AG20443 (cell line): ENCODE data around the gene MFNG.
A peak's percentile ranks its signal among the peaks of the same experiment; 100 is the strongest.

Experiments used
- DNase-seq: peaks from one replicate; pipeline ENCODE4 v3.0.0; 2012; ENCODE audit warnings: low spot score, mixed read lengths

MFNG gene

DNA sequence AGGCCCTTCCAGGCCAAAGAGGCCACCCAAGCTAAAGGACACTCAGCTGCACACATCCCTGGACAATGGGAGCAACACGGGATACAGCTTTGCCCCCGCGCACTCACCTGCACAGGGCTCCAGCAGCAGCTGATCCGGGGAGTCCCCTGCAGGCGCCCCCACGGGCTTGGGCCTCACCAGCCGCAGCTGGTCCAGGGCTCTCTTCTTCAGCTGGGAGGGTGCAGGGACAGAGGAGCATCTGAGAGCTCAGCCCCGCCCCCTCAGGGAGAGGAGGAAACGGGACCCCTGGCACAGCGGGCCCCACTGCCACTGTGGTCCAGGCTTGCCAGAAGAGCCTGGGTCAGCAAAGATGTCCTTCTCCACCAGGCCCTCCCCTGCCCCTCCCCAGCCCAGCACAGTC is 7.8 kb upstream of the MFNG start:
- DNase-seq = no peak

DNA sequence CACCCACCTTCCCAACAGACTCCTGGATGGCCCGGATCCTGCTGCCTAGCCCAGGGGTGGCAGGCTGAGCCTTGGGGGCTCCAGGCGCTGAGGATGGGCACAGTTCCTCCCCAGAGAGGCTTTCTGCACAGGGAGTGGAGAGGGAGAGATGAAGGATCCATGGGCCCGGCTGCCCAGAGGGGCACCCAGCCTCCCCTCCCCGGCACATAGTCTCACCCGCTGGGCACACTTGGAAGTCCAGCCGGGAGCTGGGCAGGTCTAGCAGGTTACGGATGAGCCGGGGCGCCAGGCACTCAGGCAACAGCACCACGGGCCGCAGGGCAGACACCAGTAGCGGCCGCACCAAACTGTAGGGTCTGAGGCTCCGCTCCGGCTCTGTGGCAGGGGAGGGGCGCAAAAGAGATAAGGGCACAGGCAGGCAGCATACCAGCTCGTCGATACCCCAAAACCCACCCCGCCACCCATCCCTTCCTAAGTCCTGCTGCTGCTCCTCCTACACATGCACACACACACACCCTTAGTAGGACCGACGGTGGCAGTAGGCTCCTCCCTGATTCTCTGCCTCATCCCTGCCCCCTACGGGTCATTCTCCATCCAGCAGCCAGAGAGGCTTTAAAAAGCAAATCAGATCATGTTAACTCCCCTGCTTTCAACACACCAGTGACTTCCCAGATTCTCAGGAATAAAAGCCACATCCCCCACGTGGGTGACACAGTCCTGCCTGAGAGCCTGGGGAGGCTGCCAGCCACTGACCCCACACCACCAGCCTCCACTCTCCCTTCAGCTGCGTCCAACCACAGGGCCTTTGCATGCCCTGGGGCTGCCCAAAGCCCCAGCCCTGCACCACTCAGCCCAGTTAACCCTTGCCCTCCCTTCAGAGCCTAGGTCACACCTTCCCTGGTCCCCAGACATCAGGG is 6.5 kb upstream of the MFNG start:
- peak; percentile 73 for DNase-seq

DNA sequence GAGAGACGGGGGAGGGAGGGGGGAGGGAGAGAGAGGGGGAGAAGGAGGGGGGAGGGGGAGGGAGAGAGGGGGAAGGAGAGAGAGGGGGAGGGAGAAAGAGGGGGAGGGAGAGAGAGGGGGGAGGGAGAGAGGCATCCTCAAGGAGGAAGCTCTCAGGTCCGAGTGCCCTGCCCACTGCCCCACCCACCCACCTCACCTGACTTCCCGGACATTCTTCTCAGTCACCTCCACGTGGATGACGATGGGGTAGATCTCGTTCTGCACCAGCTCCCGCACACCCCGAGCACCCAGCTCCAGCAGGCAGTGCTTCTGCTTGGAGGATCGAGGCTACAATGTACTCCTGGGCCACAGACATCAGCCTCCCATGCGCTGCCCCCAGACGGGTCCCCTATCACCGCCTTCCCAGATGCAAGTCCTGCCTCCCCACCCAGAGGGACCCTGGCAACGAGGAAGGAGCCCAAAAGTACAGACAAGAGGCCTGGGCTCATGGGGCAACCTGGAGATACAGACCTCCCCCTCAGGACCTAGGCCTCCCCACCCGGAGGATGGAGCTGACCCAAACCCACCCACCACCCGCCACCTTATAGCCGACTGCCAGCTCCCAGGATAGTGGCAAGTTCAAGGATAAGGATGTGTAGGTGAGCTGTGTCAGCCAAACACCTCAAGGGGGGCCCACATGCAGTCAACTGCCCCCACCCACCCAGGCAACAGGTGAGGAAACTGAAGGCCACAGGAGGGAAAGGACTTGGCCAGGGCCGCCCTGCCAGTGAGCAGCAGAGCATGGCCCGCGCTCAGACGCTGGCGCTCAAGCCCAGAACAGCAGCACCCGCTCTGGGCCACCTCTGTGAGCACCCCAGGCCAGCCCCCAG is 5.6 kb upstream of the MFNG start:
- no peak for DNase-seq

DNA sequence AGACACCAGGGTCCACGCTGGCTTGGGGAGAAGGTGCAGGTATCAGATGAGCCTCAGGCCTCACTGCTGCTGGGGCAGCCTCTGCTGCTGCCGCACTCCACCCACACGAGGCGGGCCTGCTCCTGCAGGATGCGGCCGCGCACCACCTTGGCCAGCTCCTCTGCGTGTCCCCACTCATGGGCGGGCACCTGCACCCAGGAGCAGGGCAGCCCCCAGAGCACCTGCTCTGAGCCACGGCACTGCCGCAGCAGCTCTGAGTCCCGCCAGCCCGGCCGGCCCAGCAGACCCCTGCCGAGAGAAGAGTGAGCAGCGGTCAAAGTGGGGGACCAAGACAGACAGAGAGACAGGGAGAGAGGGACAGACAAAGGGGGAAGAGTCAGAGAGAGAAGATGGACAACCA is 4.9 kb upstream of the MFNG start:
- DNase-seq = no peak

DNA sequence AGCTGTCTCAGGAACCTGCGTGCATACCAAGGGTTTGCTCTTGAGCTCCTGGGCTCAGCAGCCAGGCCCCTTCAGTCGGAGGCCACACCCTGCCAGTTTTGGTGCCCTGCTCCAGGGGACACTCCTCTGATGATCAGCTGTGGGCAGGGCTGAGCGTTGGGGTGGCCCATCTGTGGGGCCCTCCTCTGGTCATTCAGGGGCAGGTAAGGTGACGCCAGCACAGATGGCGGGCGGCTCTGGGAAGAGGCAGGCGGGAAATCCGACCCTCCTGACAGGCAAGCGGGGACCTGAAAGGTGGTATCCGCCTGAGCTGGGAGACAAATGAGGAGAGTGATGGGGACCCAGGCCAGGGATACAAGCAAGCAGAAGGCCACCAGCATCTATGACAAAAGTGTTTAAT is 3.8 kb upstream of the MFNG start:
- no peak for DNase-seq

DNA sequence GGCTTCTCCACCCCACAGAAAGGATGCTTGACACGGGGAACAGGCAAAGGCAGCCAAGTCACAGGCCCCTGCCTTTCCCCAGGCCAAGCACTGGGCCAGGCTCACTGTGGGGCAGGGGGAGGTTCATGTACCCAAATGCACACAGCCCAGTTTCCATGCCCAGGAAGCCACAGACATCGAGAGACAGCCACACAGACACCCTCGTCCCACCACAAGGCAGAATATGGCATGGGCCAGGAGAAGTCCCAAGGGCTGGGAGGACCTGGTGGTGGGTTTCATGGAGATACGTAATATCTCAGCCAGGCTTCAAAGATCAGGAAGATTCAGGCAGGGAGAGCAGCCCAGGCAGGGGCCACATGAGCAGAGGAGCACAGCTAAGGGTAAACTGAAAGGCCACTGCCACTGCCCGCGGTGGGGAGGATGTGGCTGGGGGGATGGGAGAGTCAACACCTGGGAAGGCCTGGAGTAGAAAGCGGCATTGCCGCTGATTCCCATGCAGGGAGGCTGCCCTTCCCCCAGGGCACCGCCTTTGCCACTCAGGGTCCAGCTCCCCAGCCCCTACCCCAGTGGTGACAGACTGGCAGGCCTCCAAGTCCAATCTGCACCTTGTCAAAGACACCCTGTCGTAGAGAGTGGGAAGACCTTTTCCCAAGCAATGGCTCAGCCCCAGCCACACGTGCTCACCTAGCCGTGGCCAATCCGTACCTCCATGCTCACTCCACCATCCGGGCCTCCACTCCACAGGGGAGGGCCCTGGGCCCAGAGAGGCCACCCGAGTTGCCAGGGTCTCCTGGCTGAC is 2.4 kb upstream of the MFNG start:
- no peak for DNase-seq

DNA sequence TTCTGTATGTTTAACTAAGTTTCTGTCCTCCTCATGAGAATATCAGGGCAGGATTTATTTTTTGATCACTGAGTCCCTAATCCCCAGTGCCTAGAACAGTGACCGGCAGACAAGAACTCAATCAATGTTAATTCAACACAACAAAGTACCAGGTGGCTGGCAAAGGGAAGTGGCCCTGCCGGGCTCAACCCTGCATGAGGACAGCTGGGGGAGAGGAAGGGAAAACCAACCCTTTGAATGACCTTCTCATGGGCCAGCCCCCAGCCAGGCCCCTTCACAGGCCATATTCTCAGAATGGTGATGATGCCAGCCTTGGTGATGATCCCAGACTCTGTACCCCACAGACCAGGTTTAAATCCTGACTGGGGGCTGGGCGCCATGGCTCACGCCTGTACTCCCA is 1.4 kb upstream of the MFNG start:
- DNase-seq = no peak

DNA sequence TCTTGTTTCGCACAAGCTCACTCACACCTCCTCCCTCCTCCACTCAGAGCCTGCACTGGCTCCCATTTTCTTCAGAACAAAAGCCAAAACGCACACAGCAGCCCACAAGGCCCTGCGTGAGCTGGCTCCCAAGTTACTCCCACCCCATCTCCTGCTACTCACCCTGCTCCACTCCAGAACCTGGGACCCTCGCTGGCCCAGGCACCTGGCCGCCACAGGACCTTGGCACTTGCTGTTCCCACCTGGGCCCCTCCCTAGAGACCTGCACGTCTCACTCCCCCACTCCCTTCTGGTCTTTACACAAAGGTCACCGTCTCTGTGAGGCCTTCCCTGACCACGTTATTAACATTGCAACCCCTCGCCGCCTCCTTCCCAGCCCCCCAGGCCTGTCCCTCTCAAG is 945 bp upstream of the MFNG start:
- no peak for DNase-seq

DNA sequence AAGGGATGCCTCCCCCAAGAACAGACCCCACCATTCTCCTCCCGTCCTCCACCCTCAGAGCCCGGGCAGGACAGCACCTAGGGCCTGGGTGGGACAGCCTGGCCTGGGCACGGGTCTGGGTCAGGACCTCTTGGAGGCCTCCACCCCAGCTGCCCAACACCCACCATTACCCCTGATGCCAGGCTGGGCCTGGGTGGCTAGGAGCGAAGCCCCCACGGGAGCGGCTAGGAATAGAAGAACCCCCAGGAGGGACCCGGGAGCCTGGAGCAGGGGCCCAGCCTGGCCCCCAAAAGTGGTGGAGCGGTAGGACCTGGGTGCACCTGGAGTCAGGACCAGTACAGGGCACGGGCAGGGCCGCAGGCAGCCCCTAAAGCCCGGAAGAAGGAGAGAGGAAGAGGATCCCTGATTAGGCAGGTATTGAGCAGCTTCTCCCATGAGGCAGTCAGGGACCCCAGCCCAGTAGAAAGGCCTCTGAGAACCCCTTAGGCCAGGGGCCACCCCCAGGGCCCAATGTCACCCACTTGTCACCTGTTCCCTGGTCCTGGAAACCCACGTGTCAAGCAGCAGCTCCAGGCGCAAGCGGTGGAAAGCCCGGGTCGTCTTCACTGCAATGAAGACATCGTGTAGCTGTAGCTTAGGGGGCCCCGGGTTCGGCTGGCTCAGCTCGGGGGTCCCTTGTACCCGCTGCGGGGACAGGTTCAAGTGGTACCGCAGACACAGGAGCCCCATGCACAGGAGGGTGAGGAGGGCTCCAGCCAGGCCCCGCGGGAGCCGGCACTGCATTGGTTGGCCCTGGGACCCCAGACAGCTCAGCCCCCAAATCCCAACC is 575 bp downstream of the MFNG start:
- DNase-seq = no peak

DNA sequence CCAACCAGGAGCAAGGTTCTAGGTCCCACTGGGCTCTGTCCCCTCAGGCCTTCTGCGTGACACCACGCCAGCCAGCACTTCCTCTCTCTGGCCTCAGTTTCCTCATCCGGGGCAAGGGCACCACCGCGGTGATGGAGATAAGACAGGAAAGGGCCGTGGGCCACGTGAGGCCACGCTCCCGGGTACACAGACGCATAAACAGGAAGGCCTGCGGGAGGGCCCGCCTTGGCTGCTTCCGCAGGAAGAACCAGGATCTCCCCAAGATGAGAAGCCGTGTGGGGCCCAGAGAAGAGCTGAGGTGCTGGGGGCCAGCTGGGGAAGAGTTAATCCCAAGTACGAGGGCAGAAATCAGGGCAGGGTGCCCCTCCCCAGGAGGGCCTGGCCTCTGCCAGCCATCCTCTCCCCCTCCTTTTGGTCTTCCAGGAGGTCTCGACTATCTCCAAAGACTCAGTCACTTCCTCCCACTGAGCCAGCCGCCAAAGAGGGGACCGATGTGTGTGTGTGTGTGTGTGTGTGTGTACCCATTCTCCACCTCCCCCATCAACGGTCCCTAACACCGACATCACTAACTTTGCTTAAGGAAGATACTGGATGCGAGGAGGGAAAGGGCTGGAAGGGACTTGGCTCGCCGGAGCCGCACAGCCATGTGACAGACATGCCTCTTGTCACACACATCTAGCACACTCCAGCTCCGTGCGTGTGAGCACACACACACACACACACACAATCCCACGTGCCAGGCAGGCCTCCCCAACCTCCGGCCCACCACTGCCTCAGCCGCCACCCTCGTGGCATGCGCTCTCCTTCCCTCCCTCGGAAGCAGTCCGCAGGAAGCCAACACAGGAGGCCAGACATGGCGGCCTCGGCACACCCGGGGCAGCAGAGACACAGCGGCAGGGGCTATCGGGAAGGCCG is 1.4 kb downstream of the MFNG start:
- DNase-seq = no peak

DNA sequence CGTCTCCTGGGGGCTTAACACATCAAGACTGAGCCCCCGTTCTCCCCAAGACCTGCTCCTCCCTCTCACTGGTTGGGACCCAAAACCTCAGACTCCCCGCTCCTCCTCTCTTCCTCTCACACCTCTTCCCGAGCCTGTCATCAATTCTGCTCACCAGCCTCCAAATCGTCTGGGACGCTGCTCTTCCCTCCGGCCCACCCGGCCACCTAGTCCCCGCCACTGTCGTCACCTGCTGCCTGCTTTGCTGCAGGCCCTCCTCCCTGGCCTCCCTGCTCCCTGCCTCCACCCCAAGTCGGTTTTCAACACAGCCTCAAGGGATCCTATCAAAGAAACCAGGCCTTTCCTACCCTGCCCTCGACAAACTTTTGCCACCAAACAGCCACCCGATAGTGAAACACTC is 3.1 kb downstream of the MFNG start:
- no peak for DNase-seq

DNA sequence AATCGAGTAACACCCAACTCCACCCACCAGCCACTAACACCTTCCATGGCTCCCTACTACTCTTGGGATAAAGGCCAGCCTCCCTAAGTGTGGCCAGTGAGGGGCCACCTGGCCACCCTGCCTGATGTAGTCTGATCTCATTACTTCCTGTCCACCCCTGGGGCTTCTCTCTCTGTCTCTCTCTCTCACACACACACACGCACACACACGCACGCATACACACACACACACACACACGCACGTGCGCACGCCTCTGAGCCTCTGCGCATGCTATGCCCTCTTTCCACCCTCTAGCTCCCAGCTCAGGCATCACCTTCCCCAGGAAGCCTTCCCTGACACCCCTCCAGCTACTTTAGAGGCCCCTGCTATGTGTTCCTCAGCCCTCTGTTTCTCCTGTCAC is 3.9 kb downstream of the MFNG start:
- DNase-seq = no peak

DNA sequence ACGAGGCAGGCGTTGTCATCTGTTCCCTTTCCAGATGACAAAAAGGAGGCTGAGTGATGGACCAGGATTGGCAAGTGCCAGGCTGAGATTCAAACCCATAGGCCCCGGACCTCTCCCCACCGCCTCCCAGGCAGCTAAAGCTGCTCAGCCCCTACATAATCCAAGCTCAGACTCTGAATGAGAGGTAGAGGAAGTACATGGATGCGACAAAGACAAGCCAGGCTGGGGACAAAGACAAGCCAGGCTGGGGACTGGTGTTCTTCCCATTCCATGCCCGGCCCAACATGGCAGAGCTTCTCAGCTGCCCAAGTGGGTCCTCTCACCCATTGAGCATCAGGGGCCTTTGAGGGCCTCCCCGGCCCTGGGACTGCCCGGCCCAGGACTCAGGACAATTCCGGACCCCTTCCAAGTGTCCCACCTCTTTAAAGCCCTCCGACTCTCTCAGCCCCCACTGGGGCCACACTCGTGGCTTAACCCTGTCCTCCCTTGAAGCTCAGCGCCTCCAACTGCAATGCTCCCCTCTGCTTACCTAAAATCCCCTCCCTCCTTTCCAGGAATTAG is 4.8 kb downstream of the MFNG start:
- no peak for DNase-seq

DNA sequence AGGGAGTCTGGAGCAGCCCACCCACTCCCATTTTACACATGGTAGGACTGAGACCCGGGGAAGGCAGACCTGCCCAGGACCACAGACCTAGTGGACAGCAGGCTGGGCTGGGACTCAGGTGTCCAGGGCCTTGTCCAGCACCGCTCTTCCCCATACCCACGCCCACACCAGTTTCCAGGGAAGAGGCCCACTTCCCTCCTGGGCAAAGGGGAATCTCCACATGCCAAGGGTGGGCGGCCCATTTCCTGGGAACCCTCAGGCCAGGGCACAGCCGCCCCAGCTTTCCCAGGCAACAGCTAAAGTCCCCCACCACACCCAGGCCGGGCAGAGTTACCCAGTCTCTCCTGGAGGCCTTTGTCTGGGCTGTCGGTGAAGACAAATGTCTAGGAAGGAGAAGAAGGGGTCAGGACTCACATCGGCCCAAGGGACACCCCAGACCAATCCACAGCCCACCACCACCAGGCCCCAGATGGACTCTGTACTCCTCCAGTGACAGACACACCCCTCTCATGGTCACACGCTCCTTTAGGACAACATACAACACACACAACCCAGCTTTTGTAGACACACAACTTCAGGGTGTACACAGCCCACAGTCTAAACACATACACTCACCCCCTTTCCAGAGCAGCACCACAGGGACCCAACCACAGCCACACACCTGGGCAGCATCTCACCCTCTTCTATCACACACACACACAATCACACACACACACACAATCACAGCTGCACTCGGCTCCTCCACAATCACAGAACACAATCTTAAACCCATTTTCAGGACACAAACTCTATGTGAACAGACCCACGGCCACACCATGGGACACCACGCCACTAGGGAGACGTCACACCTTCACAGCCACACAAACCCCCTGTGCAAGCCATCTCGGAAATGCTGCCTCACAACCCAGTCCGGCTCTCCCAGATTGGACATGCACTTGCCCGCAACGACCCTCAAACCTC is 5.5 kb downstream of the MFNG start:
- no peak for DNase-seq

DNA sequence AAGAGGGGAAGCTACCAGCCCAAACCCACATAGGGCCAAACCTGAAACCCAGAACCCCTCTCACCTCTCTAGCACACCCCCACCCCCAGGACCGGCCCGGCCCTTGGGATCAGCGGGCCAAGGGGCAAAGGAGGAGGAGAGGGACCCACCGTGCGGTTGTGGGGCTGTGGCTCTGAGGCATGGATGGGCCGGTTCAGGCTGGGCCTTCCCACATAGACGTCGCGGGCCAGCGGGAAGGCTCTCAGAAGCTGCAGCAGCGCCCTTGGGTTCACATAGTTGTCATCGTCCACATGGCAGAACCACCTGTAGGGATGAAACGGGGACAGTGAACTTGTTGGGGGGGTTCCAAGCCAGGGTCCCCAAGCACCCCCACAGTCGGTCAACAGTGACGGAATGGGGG is 7.0 kb downstream of the MFNG start:
- no peak for DNase-seq

DNA sequence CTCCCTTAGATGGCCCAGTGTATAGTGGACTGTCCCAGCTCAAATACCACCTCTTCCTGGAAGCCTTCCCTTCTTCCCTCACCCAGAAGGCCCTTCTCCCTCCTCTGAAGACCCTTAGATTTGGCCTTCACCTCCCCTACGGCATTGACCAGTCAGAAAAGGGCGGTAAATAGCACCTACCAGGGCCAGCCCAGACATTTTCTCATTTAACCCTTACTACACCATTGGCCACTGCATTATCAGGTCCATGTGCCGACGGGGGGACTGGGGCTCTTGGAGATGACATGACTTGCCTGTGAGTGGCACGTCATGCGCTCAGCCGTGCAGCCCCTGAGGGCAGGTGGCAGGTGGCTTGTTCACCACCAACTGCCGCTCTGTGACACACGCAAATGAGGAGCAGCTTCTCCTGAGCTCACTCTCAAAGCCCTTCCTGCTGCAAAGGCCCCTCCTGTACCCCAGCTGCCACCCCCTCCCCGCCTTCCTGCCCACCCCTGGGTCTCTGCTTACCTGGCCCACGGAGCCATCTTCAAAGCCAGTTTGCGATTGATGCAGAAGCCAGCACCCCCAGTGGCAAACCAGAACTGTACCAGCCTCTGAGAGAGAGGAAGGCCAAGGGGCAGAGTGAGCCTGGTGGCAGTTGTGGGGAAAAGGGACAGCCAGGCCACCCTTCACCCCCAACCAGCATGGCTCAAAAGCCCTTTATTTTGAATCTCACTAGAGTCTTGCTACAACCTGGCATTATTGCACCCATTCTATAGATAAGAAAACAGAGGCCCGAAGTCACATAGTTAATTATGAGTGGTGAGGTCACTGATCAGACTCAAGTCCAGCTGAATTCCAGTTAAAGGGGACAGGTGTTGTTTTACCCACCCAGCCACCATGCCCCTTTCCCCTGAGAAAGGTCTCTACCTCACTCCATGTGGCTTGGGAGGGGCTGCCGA is 9.5 kb downstream of the MFNG start:
- no peak for DNase-seq

DNA sequence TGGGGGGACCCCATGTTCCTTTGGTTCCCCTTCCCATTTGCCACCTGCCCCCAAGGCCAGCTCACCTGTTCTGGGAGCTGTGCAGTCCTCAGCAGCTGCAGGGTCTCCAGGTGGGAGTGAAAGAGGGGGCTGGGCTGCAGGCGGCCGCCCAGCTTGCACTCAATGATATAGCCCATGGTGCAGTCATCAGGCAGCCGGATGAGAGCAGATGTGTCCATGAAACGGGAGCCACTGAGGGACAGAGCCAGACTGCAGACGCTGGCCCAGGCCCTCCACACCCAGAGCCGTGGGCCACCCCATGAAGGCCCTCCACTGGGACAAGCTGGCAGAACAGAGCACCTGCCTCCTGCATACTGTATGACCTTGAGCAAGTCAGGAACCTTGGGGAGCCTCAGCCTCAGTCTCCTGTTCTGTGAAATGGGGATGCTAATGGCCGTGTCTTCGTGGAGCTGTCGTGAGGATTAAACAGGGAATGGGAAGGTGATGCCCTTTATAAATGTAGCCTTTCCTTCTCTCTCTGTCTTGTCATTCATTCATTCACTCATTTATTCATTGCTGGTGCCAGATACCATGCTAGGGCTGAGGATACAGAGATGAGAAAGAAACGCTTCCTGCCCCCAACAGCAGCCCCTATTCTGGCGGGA is 11.6 kb downstream of the MFNG start:
- no peak for DNase-seq
